SH-SY5Y (cell line): Measurements from ENCODE around the gene APC.

Experiments used
- GATA2 ChIP-seq: IDR thresholded peaks from 2 replicates; pipeline ENCODE4 v1.6.1; 2011; ENCODE audit warnings: mild to moderate bottlenecking, low read depth, low read length
- GATA3 ChIP-seq: IDR thresholded peaks from 2 replicates; pipeline ENCODE4 v1.6.1; 2011; ENCODE audit warnings: low read depth, mild to moderate bottlenecking, low read length, moderate library complexity

DNA sequence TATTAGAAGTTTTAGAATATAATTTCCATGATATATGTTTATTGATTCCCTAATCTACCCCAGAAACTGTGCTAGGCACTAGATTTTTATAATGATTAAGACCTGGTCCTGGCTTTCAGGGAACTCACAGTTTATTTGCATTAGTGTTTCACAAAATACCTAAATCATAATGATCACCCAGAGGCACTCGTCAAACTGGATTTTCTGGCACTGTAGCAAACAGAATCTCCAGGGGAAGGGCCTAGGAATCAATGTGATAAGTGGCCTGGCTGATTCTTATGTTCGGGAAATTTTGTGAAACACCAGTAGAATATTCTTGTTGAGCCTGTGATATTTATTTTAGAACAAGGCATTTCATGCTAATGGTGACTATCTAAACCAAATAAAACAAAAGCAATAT lies 86.0 kb downstream of the APC start:
- no peak for TF ChIP-seq GATA2
- TF ChIP-seq GATA3 = no peak
